HG02763 (cell line): ENCODE measurements around the gene ZNF668.
"Not testable (repeated sequence)": the region's sequence is repeated elsewhere in the genome, so short reads cannot be mapped to it uniquely, and the experiment has no call there.

ENCODE experiments used
- ATAC-seq: cut with Tn5 transposase; IDR thresholded peaks from one replicate; pipeline ENCODE4 v1.9.1; 2021; ENCODE audit warnings: mild to moderate bottlenecking, moderate library complexity; ENCODE audit not compliant: unreplicated experiment

The ZNF668 gene

GRCh38 chr16:31100876-31101641 is 27.0 kb upstream of the ZNF668 start:
- not testable (repeated sequence) for ATAC-seq

- ATAC-seq, result no peak
These were observed 26.0 kb upstream of the ZNF668 start for GRCh38 chr16:31099860-31100638.

- ATAC-seq, result peak; percentile 85
These were observed 20.5 kb upstream of the ZNF668 start, which contains the start of gene VKORC1 for GRCh38 chr16:31094424-31095120. TSS of gene VKORC1 (minus strand) at chr16:31094797. CDS start at chr16:31094729, 68 bp downstream.

- no peak for ATAC-seq
These were observed 20.0 kb upstream of the ZNF668 start for GRCh38 chr16:31094088-31094423.

GRCh38 chr16:31093132-31093703 is 19.2 kb upstream of the ZNF668 start:
- ATAC-seq, result no peak

GRCh38 chr16:31092330-31092729 is 18.3 kb upstream of the ZNF668 start:
- no peak for ATAC-seq

GRCh38 chr16:31090540-31090939 is 16.5 kb upstream of the ZNF668 start:
- no peak for ATAC-seq

- no peak for ATAC-seq
These were observed 15.2 kb upstream of the ZNF668 start for GRCh38 chr16:31089199-31089598.

GRCh38 chr16:31088459-31089183 is 14.6 kb upstream of the ZNF668 start, which contains the start of gene PRSS53:
TSS of gene PRSS53 (minus strand) at chr16:31088943. CDS start at chr16:31088809, 134 bp downstream.
- no peak for ATAC-seq

- ATAC-seq, result no peak
These were observed 13.9 kb upstream of the ZNF668 start for GRCh38 chr16:31087971-31088370.

GRCh38 chr16:31087481-31087880 is 13.4 kb upstream of the ZNF668 start:
- no peak for ATAC-seq

GRCh38 chr16:31086629-31086906 is 12.5 kb upstream of the ZNF668 start:
- no peak for ATAC-seq

- no peak for ATAC-seq
These were observed 12.0 kb upstream of the ZNF668 start for GRCh38 chr16:31085873-31086628.

GRCh38 chr16:31085411-31085810 is 11.4 kb upstream of the ZNF668 start:
- no peak for ATAC-seq

- no peak for ATAC-seq
These were observed 10.7 kb upstream of the ZNF668 start for GRCh38 chr16:31084584-31085302.

GRCh38 chr16:31083981-31084380 is 9.9 kb upstream of the ZNF668 start:
- ATAC-seq, result no peak

GRCh38 chr16:31083556-31083955 is 9.5 kb upstream of the ZNF668 start:
- no peak for ATAC-seq

- no peak for ATAC-seq
These were observed 9.0 kb upstream of the ZNF668 start for GRCh38 chr16:31083081-31083480.

- no peak for ATAC-seq
These were observed 8.5 kb upstream of the ZNF668 start for GRCh38 chr16:31082368-31083045.
